NCI-H1048 (cell line): Measurements from ENCODE around the gene KRTAP10-4.
"Not testable (repeated sequence)": the region's sequence is repeated elsewhere in the genome, so short reads cannot be mapped to it uniquely, and the experiment has no call there.

Experiments used
- DNase-seq: peaks from one replicate; lab custom pipeline; 2025; lab: John Stamatoyannopoulos, UW

The KRTAP10-4 gene

DNA sequence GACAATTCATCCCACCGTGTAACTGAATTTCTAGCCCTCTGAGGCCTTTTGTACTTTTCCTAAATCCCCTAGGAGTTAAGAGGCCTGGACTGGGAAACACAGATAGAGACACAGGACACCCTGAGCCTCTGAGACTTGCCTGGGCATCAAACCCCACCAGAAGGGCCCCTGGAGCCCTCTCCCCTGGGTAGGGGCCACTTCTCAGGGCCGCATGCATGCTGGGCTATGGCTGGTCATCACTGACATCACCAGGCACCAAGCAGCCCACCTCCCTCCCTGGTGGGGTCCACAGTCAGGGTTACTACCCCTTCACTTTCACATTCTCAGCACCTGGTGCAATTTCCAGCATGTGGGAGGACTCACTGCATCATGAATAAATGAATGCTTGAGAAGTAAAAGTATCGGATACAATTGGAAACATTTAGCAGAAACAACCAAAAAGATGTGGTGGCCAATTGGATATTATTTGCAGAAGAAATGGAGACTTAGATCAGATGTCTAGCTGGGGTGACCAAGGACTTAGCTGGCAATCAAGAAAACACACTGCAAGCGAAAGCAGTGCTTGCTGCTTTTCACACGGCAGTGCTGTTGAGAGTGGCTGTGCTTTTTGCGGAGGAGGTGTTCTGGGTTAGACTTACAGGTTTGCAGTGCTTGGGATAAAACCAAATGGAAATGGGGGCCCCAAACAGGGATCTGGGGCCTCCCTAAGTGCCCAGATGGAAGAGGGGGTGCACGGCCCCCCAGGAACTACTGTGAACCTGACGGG, 25.9 kb downstream of the KRTAP10-4 start:
- DNase-seq = no peak

DNA sequence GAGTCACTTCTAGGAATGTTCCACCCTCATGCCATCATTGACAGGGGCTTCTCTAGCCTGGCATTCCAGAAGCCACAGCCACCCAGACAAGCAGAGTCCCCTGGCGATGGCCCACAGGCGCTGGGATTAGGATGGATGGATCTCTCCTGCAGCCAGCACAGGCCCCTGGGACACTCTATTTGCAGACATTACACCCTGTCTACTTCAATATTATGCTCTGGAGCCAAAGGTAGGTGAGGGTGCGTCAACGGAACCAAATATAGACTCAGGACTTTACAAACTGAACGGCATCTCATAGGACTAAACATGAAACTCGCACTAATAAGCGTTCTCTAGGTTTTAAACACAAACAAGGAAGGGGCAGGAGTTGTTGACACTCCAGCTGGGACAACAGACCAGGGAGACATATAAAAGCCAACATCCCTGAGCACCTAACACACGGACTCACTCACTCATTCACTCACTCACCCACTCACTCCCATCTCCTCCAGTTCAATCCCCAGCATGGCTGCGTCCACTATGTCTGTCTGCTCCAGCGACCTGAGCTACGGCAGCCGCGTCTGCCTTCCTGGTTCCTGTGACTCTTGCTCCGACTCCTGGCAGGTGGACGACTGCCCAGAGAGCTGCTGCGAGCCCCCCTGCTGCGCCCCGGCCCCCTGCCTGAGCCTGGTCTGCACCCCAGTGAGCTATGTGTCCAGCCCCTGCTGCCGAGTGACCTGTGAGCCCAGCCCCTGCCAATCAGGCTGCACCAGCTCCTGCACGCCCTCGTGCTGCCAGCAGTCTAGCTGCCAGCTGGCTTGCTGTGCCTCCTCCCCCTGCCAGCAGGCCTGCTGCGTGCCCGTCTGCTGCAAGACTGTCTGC, 26.8 kb downstream of the KRTAP10-4 start, which contains the start of gene KRTAP10-7:
Gene KRTAP10-7 (plus strand): TSS at position 480 of the 861 bp plus-strand sequence. CDS start 25 bp downstream, at position 505.
- not testable (repeated sequence) for DNase-seq

DNA sequence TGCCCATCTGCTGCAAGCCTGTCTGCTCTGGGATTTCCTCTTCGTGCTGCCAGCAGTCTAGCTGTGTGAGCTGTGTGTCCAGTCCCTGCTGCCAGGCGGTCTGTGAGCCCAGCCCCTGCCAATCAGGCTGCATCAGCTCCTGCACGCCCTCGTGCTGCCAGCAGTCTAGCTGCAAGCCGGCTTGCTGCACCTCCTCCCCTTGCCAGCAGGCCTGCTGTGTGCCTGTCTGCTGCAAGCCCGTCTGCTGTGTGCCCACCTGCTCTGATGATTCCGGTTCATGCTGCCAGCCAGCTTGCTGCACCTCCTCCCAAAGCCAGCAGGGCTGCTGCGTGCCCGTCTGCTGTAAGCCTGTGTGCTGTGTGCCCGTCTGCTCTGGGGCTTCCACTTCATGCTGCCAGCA, 27.6 kb downstream of the KRTAP10-4 start:
- DNase-seq = not testable (repeated sequence)

DNA sequence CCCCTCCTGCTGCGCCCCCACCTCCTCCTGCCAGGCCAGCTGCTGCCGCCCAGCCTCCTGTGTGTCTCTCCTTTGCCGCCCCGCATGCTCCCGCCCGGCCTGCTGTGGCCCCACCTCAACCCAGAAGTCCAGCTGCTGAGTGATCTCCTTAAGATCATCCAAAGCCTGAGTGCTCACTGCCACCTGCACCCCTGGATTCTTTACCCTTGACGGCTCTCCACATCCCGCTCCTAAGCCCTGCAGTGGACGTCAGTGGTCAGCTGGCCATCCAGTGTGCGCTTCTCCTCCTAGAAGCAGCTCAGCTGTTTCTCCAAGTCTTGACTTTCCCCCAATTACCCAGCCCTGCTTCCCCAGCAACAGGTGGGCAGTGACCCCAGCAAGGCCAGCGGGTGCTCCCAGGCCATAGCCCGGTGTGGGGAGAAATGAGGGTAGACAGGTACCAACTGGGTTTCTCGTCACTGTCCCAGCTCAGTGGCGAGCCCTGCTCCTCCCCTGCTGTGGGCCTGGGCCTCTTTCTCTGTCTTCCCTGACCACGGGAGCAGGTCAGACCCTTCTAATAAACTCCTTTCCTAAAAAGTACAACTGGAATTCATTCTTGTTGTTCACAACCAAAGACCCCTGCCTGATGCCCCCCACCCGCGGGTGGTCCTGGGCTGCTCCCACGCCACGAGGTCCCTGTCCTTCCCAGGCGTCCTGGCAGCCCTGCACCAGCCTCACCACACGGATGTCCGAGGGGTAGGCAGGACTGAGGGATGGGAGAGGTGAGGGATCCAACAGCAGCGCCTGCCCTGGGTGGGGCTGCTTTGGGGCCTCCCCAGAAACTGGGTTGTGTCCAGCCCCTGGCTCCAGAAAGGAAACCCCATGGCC, 28.3 kb downstream of the KRTAP10-4 start:
- DNase-seq = no peak

DNA sequence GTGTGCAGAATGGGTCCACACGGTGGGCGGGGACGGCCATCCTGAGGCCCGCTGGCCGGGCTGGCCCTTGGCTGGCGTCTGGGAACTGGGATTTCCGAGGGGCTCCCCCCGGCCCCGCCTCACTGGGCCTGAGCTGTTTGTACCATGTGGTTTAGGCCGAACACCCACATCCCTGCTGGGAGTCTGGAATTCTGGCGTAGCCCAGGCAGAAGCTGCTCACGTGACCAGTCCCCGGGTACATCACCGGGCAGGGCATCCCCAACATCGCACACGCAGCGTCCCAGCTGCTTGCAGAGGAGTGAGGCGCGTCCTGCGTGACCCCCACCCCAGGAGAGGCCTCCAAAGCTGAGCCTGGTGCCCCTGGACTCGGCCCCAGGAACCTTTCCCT, 28.9 kb downstream of the KRTAP10-4 start:
- no peak for DNase-seq

DNA sequence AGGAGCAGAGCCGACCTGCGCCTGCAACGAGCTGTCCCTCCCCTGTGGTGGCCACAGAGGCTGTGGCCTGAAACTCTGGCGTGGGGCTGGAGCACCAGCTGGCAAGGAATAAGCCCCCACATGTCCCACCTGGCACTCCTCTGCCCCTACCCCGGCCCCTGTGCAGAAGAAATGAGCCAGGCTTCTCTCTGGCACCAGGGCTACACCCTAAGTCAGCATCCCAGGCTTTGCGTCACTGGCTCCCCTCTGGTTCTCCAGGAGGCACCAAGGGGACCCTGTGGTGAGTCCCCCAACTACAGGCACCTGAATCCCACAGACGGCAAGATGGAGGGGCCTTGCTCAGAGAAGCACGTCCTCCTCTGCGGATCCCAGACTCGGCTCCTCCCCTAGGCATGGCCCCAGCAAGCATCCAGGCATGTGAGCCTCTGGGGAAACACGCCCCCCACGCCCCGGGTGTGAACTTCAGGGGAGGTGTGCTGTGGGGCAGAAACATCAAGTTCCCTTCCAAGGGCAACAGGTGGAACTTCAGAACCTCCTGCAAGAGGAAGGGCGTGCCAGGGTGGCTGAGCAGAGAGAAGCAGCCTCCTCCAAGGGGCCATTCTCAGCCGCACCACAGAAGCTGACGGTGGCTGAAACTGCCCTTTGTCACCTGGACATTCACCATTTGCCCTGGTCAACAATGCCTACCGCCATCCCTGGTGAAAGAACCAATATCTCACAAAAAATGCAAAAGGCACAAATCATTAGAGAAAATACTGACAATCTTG, 29.8 kb downstream of the KRTAP10-4 start:
- DNase-seq = no peak

DNA sequence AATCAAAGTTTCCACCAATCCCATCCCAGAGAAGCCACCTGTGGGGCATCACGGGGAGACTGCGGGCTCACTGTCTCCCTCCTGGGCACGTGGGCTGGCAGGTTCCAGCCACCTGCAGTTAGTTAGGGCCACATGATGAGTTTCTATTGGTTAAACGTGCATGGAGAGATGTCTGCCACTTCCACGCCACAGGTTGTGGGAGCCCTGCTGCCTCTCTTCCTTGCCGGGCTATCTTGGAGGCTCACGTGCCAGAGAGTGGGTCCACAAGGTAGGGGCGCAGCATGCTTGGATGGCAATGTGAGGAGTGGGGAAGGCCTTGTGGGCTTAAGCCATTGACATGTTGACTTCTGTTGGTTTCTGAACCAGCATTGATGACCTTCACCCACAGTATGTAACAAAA, 30.4 kb downstream of the KRTAP10-4 start:
- no peak for DNase-seq

DNA sequence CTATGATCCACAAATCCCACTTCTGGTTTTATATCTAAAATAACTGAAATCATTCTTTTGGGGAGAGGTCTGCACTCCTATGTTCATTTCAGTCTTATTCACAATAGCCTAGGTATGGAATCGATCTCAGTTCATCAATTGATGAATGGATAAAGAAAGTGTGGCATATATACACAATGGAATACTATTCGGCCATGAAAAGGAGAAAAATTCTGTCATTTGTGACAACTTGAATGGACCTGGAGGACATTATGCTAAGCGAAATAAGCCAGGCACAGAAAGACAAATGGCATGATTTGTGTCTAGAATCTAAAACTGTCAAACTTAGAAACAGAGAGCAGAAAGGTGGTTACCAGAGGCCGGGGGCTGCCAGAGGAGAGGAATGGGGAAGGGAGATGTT, 33.0 kb downstream of the KRTAP10-4 start:
- DNase-seq = no peak

DNA sequence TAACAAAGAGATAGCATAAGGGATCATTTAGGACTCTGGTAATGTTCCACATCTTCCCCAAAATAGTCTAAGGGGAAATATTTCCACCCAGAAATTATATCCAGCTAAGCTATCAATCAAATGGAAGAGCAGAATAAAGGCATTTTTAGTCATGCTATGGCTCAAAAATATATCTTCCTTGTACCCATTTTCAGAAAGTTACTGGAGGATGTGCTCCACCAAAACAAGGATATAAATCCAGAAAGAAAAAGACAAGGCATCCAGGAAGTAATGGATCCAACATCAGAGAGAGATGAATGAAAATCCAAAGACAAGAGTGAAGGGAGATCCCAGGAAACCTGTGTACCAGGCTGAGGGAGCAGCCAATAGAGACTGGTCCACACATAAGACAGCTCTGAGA, 35.7 kb downstream of the KRTAP10-4 start:
- no peak for DNase-seq

DNA sequence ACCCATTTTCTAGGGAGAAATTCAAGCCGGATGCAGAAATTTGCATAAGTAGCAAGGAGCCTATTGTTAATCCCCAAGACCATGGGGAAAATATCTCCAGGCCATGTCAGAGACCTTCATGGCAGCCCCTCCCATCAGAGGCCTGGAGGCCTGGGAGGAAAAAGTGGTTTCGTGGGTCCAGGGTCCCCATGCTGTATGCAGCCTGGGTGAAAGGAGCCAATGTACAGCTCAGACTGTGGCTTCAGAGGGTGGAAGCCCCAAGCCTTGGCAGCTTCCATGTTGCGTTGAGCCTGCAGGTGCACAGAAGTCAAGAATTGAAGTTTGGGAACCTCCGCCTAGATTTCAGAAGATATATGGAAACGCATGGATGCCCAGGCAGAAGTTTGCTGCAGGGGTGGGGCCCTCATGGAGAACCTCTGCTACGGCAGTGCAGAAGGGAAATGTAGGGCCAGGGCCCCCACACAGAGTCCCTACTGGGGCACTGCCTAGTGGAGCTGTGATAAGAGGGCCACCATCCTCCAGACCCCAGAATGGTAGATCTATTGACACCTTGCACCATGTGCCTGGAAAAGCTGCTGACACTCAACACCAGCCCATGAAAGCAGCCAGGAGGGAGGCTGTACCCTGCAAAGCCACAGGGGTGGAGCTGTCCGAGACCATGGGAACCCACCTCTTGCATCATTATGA, 36.8 kb downstream of the KRTAP10-4 start:
- DNase-seq = not testable (repeated sequence)

DNA sequence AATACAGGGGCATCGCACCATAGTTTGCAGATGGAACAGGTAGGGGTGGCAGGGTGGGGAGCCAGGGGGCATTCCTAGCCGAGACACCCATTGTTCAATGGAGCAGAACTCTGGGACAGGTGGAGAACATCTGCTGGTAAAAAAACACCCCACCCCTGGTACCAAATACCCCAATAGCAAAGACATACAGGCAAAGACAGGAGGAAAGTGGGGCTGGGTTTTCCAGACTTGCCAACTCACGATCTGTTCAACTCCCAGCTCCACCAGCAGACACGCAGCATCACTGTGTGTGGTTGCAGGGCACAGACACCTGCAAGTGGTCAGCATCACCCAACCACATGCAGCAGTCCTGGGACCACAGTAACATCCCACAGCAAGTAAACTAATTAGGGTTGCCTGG, 38.0 kb downstream of the KRTAP10-4 start:
- no peak for DNase-seq

DNA sequence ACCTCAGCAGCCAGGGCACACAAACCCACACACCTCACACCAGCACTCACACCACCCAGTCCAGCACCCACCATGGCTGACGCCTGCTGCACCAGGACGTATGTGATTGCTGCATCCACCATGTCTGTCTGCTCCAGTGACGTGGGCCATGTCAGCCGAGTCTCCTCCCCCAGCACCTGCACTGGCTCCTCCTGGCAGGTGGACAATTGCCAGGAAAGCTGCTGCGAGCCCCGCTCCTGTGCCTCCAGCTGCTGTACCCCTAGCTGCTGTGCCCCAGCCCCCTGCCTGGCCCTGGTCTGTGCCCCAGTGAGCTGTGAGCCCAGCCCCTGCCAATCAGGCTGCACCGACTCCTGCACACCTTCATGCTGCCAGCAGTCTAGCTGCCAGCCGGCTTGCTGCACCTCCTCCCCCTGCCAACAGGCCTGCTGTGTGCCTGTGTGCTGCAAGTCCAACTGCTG, 38.5 kb downstream of the KRTAP10-4 start, which contains the start of gene KRTAP10-8:
Gene KRTAP10-8 (plus strand): TSS at position 51 of the 458 bp plus-strand sequence. CDS start 22 bp downstream, at position 73.
- no peak for DNase-seq

DNA sequence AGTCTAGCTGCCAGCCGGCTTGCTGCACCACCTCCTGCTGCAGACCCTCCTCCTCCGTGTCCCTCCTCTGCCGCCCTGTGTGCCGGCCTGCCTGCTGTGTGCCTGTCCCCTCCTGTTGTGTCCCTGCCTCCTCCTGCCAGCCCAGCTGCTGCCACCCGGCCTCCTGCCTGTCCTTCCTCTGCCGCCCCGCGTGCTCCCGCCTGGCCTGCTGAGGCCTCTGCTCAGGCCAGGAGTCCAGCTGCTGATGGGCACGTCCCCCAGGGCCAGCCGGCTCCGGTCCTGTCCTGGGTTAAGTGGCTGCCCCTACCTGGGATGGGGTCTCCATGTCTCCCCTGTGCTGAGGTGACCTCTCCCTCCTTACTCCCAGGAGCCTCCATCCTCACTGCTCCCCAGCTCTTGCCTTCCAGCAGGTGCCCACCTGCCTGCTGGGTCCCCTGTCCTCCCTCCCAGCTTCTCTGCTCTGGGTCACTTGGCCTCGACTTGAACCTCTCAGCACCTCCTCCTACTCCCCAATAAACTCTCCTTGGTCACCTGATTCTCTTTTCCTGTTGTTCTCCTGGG, 39.2 kb downstream of the KRTAP10-4 start:
- DNase-seq = no peak

DNA sequence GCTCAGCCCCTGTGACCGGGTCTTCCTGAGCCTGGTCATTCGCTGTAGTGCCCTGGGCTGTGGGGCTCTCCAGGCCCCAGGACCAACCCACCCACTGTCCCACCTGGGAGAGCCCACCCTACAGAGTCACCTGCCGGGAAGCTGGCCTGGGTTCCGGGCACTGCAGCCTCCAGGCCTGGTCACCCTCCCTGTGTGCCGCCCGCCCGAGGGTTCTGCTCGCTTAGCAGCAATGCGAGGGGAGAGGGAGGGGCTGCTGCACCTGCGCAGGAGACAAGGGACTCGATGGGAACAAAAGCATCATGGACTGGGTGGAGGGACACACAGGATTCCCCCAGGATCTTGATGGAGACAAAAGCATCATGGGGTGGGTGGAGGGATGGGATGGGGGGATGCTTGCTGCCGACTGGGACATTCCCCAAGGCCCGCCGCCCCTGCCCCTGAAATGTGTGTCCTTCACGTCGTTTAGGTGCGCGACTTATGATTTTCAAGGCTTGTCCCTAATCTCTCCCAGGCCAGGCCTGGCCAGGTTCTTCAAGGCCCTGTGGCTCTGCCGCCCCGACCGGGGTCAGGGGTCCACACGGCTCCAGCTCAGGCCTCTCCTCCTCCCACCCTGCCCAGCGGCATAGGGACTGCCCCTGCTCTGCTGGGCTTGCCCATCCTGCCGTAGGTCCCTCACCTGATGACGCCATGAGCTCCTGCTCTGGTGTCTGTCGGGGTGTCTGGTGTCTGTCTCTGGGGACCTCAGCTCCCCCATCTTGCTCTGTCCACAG, 40.0 kb downstream of the KRTAP10-4 start:
- DNase-seq = no peak

DNA sequence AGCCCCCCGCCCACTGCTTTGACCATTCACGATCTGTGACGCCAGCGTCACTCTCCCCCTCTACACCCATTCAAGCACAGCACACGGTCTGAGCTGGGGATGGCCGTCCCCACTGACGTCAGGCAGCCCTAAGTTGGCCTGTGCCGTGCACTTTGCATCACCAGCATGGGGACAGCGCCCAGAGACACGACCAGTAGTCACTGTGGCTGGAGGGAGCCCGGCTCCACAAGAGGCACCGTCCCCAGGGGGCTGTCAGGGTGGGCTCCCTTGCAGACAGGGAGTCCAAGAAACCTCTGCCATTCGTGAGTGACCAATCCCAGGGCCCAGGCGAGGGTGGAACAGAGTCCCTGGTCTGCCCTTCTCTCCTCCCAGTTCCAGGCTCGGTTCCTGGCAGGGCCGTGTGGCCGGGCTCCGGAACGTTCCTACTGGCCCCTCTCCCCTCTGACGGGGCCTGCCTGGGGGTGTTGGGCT, 40.7 kb downstream of the KRTAP10-4 start:
- DNase-seq = no peak

DNA sequence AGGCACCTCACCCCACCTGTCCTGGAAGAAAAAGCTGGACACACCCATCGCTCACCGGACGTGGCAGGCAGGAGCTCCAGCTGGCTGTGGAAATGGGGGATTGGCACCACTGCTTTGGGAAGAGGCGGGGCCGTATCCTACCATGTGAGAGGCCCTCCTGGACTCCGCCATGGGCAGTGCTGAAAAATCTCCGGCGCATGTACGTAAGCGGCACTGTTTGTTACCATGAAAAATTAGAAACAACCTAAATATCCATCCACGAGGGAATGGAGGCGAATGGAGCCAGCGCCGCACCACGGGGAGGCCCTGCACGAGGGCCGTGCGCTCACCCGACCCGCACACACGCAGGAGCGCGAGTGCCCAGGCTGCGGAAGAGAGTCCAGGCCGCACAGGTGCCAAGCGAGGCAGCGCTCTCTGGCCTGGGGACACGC, 41.4 kb downstream of the KRTAP10-4 start:
- no peak for DNase-seq

DNA sequence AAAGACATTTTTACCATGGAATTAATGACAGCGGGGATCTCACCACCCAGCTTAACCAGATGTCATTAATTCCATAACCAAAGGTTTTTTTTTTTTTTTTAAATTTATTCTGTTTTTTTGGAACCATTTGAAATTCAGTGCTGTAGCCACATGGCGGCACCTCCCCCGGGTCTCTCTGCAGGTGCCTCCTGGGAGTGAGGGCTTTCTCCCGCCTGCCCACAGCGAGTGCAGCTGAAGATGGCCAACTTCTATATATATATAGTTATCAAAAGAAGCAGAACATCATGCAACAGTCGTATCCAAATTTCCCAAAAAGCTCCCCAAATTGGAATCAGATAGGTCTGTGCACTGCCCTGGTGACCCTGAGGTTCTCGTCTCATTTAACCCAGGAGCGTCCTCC, 41.9 kb downstream of the KRTAP10-4 start:
- DNase-seq = no peak

DNA sequence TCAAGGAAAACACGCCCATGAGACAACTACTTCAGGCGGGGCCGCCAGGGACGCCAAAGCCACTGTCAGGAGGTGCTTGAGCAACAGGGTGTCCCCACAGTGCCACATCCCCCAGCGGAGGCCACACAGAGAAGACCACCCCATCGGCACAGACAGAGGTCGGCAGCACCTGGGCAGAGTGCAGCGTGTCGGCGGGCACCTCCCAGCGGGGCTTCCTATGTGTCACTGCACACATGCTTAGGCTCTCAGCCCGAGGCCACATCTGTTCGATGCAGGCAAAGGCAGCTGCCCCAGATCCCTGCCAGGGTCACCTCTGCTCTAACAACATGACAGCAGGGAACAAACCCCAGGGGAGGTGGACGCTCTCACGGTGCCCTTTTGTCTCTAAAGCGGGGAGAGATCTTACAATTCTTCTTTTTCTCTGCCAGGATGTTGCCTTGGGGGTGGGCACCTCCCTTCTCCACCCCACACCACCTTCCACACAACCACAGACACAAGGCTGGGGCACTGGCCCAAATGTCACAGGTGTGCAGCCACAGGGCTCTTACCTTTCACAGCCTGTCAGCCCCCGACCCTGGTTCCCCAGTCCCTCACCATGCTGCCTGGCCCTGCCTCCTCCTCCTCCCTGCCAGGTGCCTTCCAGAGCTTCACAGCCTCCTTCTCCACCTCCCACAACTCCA, 42.5 kb downstream of the KRTAP10-4 start:
- DNase-seq = no peak

DNA sequence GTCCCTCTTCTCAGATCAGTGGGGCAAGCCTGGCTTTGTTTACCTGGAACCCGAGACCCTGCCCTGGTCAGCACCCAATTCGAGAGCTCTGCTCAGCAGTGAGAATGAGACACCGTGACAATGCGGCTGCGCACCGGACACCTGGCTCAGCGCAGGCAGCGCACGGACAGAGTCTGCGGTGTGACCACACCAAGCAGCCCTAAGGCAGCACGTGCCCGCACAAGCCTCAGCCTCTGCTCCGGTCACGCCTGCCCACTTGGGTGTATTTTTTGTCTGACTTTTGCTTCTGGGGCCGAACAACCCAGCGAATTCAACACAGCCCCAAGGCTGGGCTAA, 43.0 kb downstream of the KRTAP10-4 start:
- no peak for DNase-seq
